Activated naive CD8-positive, alpha-beta T cell treated with anti-CD3 and anti-CD28 coated beads, Interleukin-2, amount 50 U/mL, for 24 hours (primary cell): ENCODE measurements around the gene MPIG6B.

ENCODE experiments used
- ATAC-seq: fragments of 150-1000 bp; cut with Tn5 transposase; one replicate; pipeline ENCODE4 v1.10.0; 2021
- DNase-seq: peaks from one replicate; pipeline ENCODE4 v3.0.0; 2021
- H3K27ac Mint-ChIP-seq: one replicate; pipeline ENCODE4 v1.8.0; 2021; ENCODE audit warnings: mild to moderate bottlenecking, mixed read lengths
- H3K27me3 Mint-ChIP-seq: one replicate; pipeline ENCODE4 v1.8.0; 2021; ENCODE audit warnings: mixed read lengths
- H3K36me3 Mint-ChIP-seq: one replicate; pipeline ENCODE4 v1.8.0; 2021; ENCODE audit warnings: low read depth, mixed read lengths
- H3K4me1 Mint-ChIP-seq: one replicate; pipeline ENCODE4 v1.8.0; 2021; ENCODE audit warnings: mixed read lengths
- H3K4me3 Mint-ChIP-seq: one replicate; pipeline ENCODE4 v1.8.0; 2021; ENCODE audit warnings: mild to moderate bottlenecking, moderate library complexity, mixed read lengths
- H3K9me3 Mint-ChIP-seq: one replicate; pipeline ENCODE4 v1.8.0; 2021; ENCODE audit warnings: mixed read lengths

MPIG6B gene

GRCh38 chr6:31758281-31758680, 35.1 kb downstream of the MPIG6B start:
- H3K4me3 Mint-ChIP-seq = no peak overlapping the region
- peaks cover 44% of the 10 kb centered on the region for H3K36me3 Mint-ChIP-seq
- H3K27ac Mint-ChIP-seq = no peak overlapping the region
- no peaks in the 10 kb centered on the region for H3K27me3 Mint-ChIP-seq
- ATAC-seq (no peak), DNase-seq (no peak)
- H3K9me3 Mint-ChIP-seq = no peaks in the 10 kb centered on the region
- no peaks in the 10 kb centered on the region for H3K4me1 Mint-ChIP-seq

DNA sequence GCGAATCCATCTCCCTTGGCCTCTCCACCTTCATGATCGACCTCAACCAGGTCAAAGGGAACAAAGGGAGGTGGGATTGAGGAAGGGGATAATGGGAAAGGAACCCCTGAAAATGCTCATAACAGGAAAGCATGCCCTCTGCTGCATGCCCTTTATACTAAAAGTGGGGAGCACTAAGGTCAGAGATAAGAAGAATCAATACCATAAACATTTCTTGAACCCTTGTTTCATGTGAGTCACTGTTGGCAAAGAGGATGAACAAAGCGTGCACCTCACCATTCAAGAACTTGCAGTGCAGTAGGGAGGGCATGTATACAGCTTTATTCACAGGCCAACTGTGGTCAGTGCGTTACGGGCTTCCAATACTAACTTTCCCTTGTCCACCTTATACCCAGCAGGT, 37.6 kb downstream of the MPIG6B start:
- no peak for DNase-seq
- peaks cover 53% of the 10 kb centered on the region for H3K36me3 Mint-ChIP-seq
- H3K9me3 Mint-ChIP-seq = no peaks in the 10 kb centered on the region
- H3K27me3 Mint-ChIP-seq = no peaks in the 10 kb centered on the region
- H3K27ac Mint-ChIP-seq = no peak overlapping the region
- H3K4me3 Mint-ChIP-seq = no peak overlapping the region
- H3K4me1 Mint-ChIP-seq = peaks cover 2% of the 10 kb centered on the region
- ATAC-seq = no peak

GRCh38 chr6:31761343-31761742, 38.2 kb downstream of the MPIG6B start:
- H3K27me3 Mint-ChIP-seq = no peaks in the 10 kb centered on the region
- no peak for ATAC-seq
- H3K36me3 Mint-ChIP-seq = peaks cover 53% of the 10 kb centered on the region
- peaks cover 2% of the 10 kb centered on the region for H3K4me1 Mint-ChIP-seq
- no peak for DNase-seq
- no peaks in the 10 kb centered on the region for H3K9me3 Mint-ChIP-seq
- no peak overlapping the region for H3K27ac Mint-ChIP-seq
- no peak overlapping the region for H3K4me3 Mint-ChIP-seq

DNA sequence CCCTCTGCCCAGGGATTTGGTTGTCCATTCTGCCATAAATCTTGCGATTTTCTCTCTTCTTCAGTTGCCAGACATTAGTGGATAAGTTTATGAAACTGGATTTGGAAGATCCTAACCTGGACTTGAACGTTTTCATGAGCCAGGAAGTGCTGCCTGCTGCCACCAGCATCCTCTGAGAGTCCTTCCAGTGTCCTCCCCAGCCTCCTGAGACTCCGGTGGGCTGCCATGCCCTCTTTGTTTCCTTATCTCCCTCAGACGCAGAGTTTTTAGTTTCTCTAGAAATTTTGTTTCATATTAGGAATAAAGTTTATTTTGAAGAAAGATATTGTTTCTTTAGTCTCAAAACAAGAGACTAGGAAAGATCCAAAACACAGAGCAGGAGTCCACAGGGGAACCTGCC, 39.2 kb downstream of the MPIG6B start, which contains the start of gene SAPCD1:
TSS of gene SAPCD1 (plus strand) at position 301 of the 400 bp plus-strand sequence. CDS start 399 bp downstream, outside the sequence.
- no peak within 1 kb of the TSS for H3K4me3 Mint-ChIP-seq
- H3K36me3 Mint-ChIP-seq = peaks cover 51% of the 10 kb centered on the region
- ATAC-seq (no peak), DNase-seq (no peak)
- H3K4me1 Mint-ChIP-seq = peaks cover 2% of the 10 kb centered on the region
- no peaks in the 10 kb centered on the region for H3K27me3 Mint-ChIP-seq
- H3K9me3 Mint-ChIP-seq = no peaks in the 10 kb centered on the region
- no peak within 1 kb of the TSS for H3K27ac Mint-ChIP-seq

DNA sequence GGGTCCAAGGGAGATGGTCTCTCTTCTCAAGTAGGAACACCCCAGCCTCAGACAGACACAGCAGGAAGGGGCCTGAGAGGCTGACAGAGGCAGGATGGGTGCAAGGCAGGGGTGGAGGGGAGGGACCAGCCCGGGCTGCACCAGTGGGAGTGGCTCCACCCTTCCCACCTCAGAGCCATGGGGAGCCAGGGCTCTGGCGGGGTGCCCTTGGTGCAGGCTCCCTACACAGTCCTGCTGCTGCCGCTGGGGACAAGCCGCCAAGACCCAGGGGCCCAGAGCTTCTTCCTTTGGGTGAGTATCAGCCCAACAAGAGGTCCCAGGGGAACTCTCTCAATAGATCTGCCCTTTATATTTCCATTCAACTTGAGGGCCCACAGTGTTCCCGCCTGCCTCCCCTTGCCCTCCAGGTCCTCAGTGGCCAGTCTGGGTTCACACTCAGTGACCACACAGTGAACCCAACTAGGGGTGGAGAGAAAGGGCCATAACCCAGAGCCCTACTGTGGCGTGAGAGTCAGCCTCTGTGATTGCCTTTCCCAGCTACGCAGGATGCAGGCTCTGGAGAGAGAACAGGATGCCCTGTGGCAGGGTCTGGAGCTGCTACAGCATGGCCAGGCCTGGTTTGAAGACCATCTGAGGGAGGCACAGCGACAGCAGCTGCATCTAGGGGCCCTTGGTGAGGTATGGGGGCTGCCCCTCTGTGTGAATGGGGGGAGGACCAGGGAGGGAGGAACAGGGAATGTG, 39.9 kb downstream of the MPIG6B start:
- DNase-seq (no peak), ATAC-seq (no peak)
- Mint-ChIP-seq H3K9me3 (no peaks in the 10 kb centered on the region), H3K4me3 (no peak overlapping the region), H3K36me3 (peaks cover 48% of the 10 kb centered on the region), H3K27ac (no peak overlapping the region), H3K4me1 (peaks cover 2% of the 10 kb centered on the region), H3K27me3 (no peaks in the 10 kb centered on the region)

DNA sequence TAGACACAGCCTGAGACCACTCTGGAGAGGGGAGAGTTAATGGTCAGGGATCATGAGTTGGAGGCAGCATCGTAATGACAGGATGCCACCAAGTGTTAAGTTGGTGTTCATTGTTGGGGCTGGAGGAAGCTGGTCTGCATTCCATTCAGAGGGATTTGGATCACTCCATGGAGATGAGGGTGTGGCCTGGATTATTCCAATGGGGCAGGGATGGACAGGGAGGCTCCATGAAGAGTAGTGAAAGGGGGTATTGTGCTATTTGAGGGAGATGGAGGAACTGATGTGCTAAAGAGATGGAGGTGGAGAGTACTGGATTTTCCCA, 40.4 kb downstream of the MPIG6B start:
- Mint-ChIP-seq H3K4me1 (peaks cover 2% of the 10 kb centered on the region), H3K9me3 (no peaks in the 10 kb centered on the region), H3K27ac (no peak overlapping the region), H3K36me3 (peaks cover 43% of the 10 kb centered on the region), H3K27me3 (no peaks in the 10 kb centered on the region), H3K4me3 (no peak overlapping the region)
- DNase-seq (no peak), ATAC-seq (no peak)

GRCh38 chr6:31764198-31764597, 41.0 kb downstream of the MPIG6B start:
- peaks cover 37% of the 10 kb centered on the region for H3K36me3 Mint-ChIP-seq
- no peaks in the 10 kb centered on the region for H3K9me3 Mint-ChIP-seq
- H3K27ac Mint-ChIP-seq = no peak overlapping the region
- H3K4me1 Mint-ChIP-seq = peaks cover 4% of the 10 kb centered on the region
- no peaks in the 10 kb centered on the region for H3K27me3 Mint-ChIP-seq
- no peak for ATAC-seq
- no peak overlapping the region for H3K4me3 Mint-ChIP-seq
- DNase-seq = no peak

- Mint-ChIP-seq H3K27ac (no peak overlapping the region), H3K9me3 (no peaks in the 10 kb centered on the region), H3K4me3 (no peak overlapping the region), H3K4me1 (peaks cover 11% of the 10 kb centered on the region), H3K36me3 (peaks cover 25% of the 10 kb centered on the region), H3K27me3 (no peaks in the 10 kb centered on the region)
- DNase-seq (no peak), ATAC-seq (no peak)
Observed at GRCh38 chr6:31765559-31765909, 42.4 kb downstream of the MPIG6B start.

DNA sequence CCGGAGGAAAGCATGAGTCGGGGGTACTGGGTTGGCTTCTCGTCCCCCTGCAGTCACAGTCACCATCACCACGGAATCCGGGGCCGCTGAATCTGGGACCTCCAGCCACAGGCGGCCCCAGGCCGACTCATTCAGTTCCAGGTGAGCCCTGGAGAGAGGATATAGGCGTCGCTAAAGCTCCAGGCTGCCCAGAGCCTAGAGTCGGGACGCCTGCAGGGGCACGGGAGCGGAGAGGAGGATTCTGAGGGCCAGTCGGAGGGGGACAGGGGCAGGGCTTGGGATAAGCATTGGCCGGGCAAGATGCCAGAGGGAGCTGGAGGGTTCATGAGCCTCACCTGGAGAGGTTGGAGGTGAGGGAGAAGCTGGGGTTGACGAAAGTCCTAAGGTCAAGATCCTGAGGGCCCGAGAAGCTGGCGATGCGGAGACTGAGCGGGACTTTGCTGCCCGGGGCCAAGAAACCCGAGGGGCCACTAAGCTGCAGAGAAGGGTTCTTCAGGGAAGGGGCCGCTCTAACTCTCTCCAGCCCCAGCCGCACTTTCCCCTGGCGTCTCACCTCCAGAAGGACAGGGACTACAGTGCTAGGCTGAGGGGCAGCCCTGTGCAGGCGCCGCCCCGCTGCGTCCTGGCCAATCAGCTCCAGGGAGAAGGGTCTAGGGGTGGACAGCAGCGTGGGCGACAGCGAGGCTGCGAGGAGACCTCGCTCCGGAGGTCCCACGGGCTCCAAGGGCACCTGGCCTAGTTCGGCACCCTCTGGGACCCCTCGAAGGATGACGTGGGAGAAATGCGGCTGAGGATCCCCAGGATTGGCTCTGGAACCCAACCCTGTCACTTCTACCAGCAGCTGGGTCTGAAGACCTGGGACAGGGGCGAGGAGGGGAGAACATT, 43.0 kb downstream of the MPIG6B start:
- Mint-ChIP-seq H3K27me3 (no peaks in the 10 kb centered on the region), H3K9me3 (no peaks in the 10 kb centered on the region), H3K4me1 (peaks cover 14% of the 10 kb centered on the region), H3K27ac (no peak overlapping the region), H3K36me3 (peaks cover 21% of the 10 kb centered on the region), H3K4me3 (no peak overlapping the region)
- DNase-seq (no peak), ATAC-seq (no peak)

DNA sequence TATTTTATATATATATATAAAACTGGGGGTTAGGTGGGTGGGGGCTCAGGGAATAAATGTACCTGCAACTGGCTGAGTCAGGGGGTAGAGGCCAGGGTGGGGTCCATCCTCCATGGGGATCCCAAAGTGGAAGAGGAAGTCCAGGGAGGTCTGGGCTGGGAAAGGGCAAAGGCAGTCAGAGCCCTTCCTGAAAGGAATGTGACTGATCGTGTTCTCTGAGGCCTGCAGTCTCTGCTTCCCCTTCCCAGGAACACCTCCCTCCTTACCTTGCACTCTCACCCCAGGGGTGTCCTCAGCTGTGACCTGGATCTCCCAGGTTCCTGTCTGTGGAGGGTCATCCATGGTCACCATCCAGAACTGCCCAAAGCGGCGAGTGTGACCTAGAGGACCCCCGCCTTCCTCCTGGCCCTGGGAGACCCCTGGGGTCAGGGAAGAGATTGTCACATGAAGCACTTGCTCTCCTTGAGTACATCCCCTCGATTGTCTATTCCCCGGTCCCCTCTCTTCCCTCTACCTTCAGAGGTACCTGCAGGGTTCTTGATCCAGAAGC, 44.0 kb downstream of the MPIG6B start:
- no peak overlapping the region for H3K4me3 Mint-ChIP-seq
- no peaks in the 10 kb centered on the region for H3K27me3 Mint-ChIP-seq
- no peak for DNase-seq
- ATAC-seq = no peak
- H3K4me1 Mint-ChIP-seq = peaks cover 23% of the 10 kb centered on the region
- no peak overlapping the region for H3K27ac Mint-ChIP-seq
- peaks cover 17% of the 10 kb centered on the region for H3K36me3 Mint-ChIP-seq
- no peaks in the 10 kb centered on the region for H3K9me3 Mint-ChIP-seq

DNA sequence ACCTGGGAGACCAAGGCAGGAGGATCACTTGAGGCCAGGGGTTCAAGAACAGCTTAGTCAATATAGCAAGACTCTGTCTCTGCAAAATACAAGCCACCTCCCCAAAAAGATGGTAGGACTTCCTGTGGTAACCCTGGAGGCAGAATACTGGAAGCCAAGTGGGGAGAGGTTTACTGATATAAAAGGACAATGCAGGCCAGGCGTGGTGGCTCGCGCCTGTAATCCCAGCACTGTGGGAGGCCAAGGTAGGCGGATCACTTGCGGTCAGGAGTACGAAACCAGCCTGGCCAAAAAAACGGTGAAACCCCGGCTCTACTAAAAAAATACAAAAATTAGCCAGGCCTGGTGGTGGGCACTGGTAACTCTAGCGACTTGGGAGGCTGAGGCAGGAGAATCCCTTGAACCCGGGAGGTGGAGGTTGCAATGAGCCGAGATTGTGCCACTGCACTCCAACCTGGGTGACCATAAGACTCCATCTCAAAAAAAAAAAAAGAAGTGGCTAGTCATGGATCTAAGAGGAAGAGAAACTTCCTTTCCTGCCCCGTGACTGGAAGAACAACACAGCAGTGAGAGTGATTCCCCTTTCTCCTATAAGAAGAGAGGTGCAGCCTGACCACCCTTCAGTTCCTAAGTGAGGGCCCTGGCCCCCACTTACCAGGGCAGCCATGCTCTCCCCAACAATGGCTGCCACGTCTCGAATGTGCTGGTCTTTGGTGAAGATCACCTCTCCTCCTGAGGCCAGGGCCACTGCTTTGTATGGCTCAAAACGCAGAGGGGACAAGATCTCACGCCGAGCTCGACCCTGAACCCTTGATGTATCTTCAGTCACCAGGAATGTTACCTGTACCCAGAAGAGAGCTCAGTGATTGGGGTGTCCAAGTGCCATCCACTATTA, 45.4 kb downstream of the MPIG6B start:
- DNase-seq (no peak), ATAC-seq (no peak)
- Mint-ChIP-seq H3K4me1 (peaks cover 36% of the 10 kb centered on the region), H3K9me3 (no peaks in the 10 kb centered on the region), H3K27ac (no peak overlapping the region), H3K4me3 (no peak overlapping the region), H3K36me3 (peaks cover 9% of the 10 kb centered on the region), H3K27me3 (no peaks in the 10 kb centered on the region)

DNA sequence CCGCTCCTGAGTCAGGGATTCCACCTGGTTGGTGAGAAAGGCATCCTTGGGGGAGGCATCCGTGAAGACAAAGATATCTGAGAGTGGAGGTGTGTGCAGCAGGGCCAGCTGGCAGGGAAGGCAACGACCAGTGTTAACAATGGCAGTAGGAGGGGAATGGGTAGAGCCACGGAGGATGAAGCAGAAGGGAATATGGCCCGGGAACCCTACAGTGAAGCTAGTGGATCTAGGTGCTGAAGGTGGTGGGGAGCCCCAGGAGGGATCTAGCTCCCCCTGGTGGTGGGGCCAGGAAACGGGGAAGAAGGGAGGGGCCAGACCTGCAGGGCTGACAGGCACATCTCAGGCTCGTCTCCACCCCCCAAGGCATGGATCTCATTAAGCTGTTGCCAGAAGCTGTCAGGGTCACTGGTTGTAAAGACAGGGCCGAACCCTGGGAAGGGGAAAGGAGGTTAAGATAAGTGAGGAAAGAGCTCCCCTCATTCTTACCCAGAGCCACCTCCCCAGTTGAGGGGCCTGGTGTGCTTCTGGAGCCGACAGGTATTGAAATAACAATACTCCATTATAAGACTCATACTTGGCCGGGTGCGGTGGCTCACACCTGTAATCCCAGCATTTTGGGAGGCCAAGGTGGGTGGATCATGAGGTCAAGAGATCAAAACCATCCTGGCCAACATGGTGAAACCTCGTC, 46.7 kb downstream of the MPIG6B start:
- Mint-ChIP-seq H3K9me3 (no peaks in the 10 kb centered on the region), H3K4me1 (peaks cover 41% of the 10 kb centered on the region), H3K36me3 (peaks cover 4% of the 10 kb centered on the region), H3K4me3 (no peak overlapping the region), H3K27me3 (no peaks in the 10 kb centered on the region), H3K27ac (no peak overlapping the region)
- DNase-seq = peak; percentile 87
- ATAC-seq = peak; percentile 66

DNA sequence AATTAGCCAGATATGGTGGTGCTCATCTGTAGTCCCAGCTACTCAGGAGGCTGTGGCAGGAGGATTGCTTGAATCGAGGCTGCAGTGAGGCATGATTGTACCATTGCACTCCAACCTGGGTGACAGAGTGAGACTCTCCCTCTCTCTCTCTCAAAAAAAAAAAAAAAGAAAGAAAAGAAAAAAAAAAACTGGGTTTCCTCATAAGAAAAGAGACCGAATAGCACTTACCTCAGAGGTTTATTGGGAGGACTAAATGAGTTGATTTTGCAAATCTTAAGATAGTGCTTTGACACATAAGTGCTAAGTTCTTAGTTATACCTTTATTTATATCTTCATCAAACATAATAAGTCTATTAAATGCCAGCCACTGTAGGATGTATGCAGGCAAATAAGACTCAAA, 47.7 kb downstream of the MPIG6B start:
- H3K27ac Mint-ChIP-seq = peak overlapping the region; percentile 72
- no peak overlapping the region for H3K4me3 Mint-ChIP-seq
- ATAC-seq = no peak
- H3K36me3 Mint-ChIP-seq = peaks cover 4% of the 10 kb centered on the region
- no peaks in the 10 kb centered on the region for H3K9me3 Mint-ChIP-seq
- DNase-seq = no peak
- no peaks in the 10 kb centered on the region for H3K27me3 Mint-ChIP-seq
- H3K4me1 Mint-ChIP-seq = peaks cover 44% of the 10 kb centered on the region

- Mint-ChIP-seq H3K4me1 (peaks cover 54% of the 10 kb centered on the region), H3K9me3 (no peaks in the 10 kb centered on the region), H3K27me3 (no peaks in the 10 kb centered on the region), H3K4me3 (peak overlapping the region; percentile 57), H3K36me3 (peaks cover 4% of the 10 kb centered on the region), H3K27ac (peak overlapping the region; percentile 73)
- DNase-seq = no peak
- peak; percentile 12 for ATAC-seq
Observed at GRCh38 chr6:31771992-31772358, 48.8 kb downstream of the MPIG6B start.
